AG04449 (cell line): ENCODE data around the gene ENPP4.
"Not testable (repeated sequence)": the region's sequence is repeated elsewhere in the genome, so short reads cannot be mapped to it uniquely, and the experiment has no call there.

Source experiments
- CTCF ChIA-PET: fragments of 350-600 bp; formaldehyde crosslinking; extraction: SDS; loops from one replicate; lab custom pipeline; 2021; ENCODE audit warnings: antibody characterized with exemption; lab: Yijun Ruan, JAX
- POLR2A ChIA-PET: fragments of 400-600, 350-600 bp; formaldehyde crosslinking; extraction: SDS; loops from one replicate; lab custom pipeline; 2020; ENCODE audit warnings: antibody characterized with exemption, inconsistent platforms; lab: Yijun Ruan, JAX
- DNase-seq: peaks from one replicate; pipeline ENCODE4 v3.0.0-alpha.2; 2010; ENCODE audit warnings: low read depth, low spot score
- H3K4me3 ChIP-seq: 2 replicates; pipeline ENCODE4 v1.5.1; 2011; ENCODE audit warnings: low read depth, mild to moderate bottlenecking, control low read depth, low read length
- CTCF ChIP-seq: IDR thresholded peaks from one replicate; pipeline ENCODE4 v1.5.1; 2011; ENCODE audit warnings: mild to moderate bottlenecking, moderate library complexity, low read length, control low read depth, inconsistent platforms; ENCODE audit not compliant: insufficient read depth; ENCODE audit errors: missing control alignments

The ENPP4 gene

GRCh38 chr6:46118836-46119235 lies 11.0 kb upstream of the ENPP4 start:
- no peak overlapping the region for H3K4me3 ChIP-seq
- POLR2A ChIA-PET = no interaction called here
- CTCF ChIA-PET = no interaction called here
- no peak for TF ChIP-seq CTCF
- no peak for DNase-seq

GRCh38 chr6:46119679-46120078 lies 10.1 kb upstream of the ENPP4 start:
- CTCF ChIA-PET, POLR2A ChIA-PET, H3K4me3 ChIP-seq, DNase-seq: not testable (repeated sequence)

GRCh38 chr6:46128476-46128875 lies 1.3 kb upstream of the ENPP4 start:
- H3K4me3 ChIP-seq = no peak overlapping the region
- DNase-seq = no peak
- no peak for TF ChIP-seq CTCF
- ChIA-PET CTCF (interaction anchor here (1.2 kb wide), 1 partner anchor 38 kb away, joined by 5 read pairs; no protein-coding TSS in a partner anchor), POLR2A (no interaction called here)

- ChIA-PET POLR2A (no interaction called here), CTCF (interaction anchor here (1.2 kb wide), 1 partner anchor 39 kb away, joined by 5 read pairs; no protein-coding TSS in a partner anchor)
- TF ChIP-seq CTCF = no peak
- H3K4me3 ChIP-seq = no peak overlapping the region
- no peak for DNase-seq
These were observed 529 bp upstream of the ENPP4 start for GRCh38 chr6:46129291-46129628.

- CTCF ChIA-PET = no interaction called here
- TF ChIP-seq CTCF = no peak
- DNase-seq = no peak
- POLR2A ChIA-PET = no interaction called here
- no peak overlapping the region for H3K4me3 ChIP-seq
These were observed 877 bp downstream of the ENPP4 start for GRCh38 chr6:46130666-46131065.

- DNase-seq, POLR2A ChIA-PET, H3K4me3 ChIP-seq, CTCF ChIA-PET: not testable (repeated sequence)
These were observed 1.5 kb downstream of the ENPP4 start for GRCh38 chr6:46131291-46131690.

- ChIA-PET CTCF (no interaction called here), POLR2A (no interaction called here)
- DNase-seq = no peak
- H3K4me3 ChIP-seq = no peak overlapping the region
- TF ChIP-seq CTCF = no peak
These were observed 4.4 kb downstream of the ENPP4 start for GRCh38 chr6:46134216-46134615.
